ENCODE measurements around the gene SYNDIG1L.

SYNDIG1L gene

DNA sequence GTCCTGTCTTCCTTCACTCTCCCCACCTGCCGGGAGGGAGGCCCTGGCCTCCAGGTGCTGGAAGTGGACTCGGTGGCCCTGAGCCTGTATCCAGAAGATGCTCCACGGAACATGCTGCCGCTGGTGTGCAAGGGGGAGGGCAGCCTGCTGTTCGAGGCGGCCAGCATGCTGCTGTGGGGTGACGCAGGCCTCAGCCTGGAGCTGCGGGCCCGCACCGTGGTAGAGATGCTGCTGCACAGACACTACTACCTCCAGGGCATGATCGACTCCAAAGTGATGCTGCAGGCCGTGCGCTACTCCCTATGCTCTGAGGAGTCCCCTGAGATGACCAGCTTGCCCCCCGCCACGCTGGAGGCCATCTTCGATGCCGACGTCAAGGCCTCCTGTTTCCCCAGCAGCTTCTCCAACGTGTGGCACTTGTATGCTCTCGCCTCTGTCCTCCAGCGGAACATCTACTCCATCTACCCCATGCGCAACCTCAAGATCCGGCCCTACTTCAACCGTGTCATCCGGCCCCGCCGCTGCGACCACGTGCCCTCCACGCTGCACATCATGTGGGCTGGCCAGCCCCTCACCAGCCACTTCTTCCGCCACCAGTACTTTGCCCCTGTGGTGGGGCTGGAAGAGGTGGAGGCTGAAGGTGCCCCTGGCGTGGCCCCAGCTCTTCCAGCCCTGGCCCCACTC lies 69.0 kb downstream of the SYNDIG1L start:
- no peak for DNase-seq
